GM12865 (cell line): ENCODE measurements around the gene NES.

Experiments used
- DNase-seq: peaks from one replicate; pipeline ENCODE4 v3.0.0; 2010; ENCODE audit warnings: low read depth
- H3K4me3 ChIP-seq: 2 replicates; pipeline ENCODE4 v1.5.1; 2011; ENCODE audit warnings: mild to moderate bottlenecking, low read depth, low read length, control low read depth
- TF ChIP-seq, protein P1 (sequence below): IDR thresholded peaks from 2 replicates; pipeline ENCODE4 v1.5.1; 2011; ENCODE audit warnings: low read length, control low read depth, low read depth, inconsistent platforms; ENCODE audit not compliant: insufficient read depth; ENCODE audit errors: missing control alignments

NES gene

DNA sequence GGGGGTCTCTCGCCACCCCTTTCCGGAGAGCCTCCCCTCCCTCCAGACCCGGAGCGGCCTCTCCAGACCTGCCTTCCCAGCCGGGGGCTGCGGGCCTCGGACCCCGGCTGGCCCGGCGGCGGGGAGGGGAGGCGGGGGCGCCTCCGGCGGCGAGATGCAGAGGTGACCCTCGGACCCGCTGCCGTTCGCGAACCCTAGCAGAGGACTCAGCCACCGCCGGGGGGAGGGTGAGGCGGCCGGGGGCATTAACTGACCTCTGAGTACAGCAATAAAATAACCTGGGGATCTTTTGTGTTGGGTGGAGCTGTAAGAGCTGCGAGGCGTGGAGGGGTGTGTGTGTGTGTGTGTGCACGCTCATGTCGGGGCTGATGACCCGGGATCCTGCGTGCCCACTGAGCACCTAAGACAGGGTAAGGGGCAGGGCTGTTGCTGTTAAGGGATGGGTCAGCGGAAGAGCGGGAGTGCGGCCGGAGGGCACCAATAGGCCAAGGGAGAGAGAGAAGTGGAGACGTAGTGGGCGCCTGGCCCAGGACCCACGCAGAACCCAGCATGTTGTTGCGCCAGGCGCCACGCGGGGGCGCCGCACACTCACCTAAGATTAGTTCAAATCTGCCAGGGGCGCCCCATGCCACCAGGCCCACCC is 51.6 kb downstream of the NES start:
- no peak overlapping the region for H3K4me3 ChIP-seq
- TF ChIP-seq, protein P1, sequence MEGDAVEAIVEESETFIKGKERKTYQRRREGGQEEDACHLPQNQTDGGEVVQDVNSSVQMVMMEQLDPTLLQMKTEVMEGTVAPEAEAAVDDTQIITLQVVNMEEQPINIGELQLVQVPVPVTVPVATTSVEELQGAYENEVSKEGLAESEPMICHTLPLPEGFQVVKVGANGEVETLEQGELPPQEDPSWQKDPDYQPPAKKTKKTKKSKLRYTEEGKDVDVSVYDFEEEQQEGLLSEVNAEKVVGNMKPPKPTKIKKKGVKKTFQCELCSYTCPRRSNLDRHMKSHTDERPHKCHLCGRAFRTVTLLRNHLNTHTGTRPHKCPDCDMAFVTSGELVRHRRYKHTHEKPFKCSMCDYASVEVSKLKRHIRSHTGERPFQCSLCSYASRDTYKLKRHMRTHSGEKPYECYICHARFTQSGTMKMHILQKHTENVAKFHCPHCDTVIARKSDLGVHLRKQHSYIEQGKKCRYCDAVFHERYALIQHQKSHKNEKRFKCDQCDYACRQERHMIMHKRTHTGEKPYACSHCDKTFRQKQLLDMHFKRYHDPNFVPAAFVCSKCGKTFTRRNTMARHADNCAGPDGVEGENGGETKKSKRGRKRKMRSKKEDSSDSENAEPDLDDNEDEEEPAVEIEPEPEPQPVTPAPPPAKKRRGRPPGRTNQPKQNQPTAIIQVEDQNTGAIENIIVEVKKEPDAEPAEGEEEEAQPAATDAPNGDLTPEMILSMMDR = peak; percentile 95
- DNase-seq = peak; percentile 62

DNA sequence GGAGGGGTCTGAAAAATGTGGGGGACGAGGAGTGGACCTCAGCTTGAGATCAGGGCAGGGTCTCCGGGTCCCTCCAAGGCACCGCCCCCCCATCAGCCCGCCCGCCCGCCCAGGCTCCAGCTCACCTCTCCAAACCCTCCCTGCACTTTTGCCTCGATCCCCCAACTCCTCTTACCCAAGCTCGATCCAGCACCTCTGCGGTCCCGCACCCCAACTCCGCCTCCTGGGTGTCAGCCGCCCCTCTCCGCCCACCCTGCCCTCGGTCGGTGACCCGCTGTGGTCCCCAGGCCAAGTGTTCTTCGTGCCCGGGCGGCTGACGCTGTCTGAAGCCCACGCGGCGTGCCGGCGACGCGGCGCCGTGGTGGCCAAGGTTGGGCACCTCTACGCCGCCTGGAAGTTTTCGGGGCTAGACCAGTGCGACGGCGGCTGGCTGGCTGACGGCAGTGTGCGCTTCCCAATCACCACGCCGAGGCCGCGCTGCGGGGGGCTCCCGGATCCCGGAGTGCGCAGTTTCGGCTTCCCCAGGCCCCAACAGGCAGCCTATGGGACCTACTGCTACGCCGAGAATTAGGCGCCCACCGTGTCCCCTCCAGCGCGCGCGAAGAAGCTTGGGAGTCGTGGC is 52.3 kb downstream of the NES start:
- TF ChIP-seq, protein P1 = no peak
- H3K4me3 ChIP-seq = no peak overlapping the region

DNA sequence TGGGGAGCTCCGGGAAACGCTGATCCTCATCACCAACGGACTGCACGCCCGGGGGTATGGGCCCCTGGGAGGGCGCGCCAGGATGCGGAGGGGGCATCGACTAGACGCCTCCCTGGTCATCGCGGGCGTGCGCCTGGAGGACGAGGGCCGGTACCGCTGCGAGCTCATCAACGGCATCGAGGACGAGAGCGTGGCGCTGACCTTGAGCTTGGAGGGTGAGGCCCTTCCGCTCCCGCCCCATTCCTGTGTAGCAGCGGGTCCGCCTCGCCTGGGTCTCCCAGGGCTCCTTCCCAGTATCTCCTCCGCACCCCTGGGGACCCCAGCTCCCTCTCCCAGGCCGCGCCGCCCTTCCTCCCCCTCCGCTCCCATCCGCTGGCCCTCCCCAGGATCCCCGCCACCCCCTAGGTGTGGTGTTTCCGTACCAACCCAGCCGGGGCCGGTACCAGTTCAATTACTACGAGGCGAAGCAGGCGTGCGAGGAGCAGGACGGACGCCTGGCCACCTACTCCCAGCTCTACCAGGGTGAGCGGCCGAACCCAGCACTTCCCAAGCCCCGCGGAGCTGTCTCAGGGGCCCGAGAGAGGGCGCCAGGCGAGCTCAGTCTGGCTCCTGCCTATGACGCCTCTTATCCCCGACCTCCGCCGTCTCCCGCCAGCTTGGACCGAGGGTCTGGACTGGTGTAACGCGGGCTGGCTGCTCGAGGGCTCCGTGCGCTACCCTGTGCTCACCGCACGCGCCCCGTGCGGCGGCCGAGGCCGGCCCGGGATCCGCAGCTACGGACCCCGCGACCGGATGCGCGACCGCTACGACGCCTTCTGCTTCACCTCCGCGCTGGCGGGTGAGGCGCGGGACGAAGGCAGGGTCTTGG is 53.0 kb downstream of the NES start:
- peak; percentile 44 for DNase-seq
- TF ChIP-seq, protein P1 = peak; percentile 45
- H3K4me3 ChIP-seq = no peak overlapping the region; the same call in 1 of the 2 replicates

More for the DNA sequence above, 52.3 kb downstream of the NES start:
- no peak for DNase-seq

DNA sequence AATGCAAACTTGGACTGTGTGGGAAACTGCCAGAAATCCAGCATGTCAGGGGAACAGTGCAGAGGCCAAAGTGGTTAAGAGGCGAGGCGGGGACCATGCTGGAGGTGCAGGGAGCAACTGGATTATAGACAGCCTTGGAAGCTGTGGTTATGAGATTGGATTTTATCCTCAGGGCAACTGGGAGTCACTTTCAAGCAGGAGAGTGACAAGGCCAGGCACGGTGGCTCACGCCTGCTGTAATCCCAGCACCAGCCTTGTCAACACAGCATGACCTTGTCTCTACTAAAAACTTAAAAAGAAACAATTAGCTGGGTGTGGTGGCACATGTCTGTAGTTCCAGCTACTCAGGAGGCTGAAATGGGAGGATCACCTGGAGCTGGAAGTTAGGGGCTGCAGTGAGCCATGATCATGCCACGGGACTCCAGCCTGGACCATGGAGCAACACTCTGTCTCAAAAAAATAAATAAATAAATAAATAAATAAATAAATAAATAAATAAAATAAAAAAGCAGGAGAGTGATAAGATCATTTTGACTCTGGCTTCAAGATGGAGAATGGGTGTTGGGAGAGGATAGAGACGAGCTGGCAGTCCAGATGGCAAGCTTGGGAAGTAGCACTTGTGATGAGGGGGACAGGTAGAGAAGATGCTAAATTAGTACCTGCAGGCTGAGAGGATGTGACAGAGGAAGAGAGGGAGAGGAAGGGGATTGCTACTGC is 54.5 kb downstream of the NES start:
- TF ChIP-seq, protein P1 = no peak
- DNase-seq = no peak
- H3K4me3 ChIP-seq = no peak overlapping the region

DNA sequence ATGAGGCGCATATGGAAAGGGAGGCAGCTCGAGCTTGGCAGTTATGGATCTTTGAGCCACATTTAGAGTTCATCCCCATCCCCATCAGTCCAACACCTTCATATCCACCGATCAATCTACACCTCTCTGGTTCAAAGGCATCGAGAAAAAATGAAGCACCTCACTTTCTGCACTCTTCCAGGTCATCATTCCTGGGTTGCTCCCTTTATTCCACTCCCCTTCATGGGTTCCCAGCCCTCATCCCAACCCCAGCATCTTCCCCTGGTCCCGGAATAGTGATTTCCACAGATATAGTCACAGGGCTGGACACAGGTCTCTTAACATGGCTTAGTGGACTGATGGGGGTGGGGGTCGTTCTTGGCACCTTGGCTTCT is 57.6 kb downstream of the NES start:
- DNase-seq = no peak
- TF ChIP-seq, protein P1 = no peak
- no peak overlapping the region for H3K4me3 ChIP-seq

DNA sequence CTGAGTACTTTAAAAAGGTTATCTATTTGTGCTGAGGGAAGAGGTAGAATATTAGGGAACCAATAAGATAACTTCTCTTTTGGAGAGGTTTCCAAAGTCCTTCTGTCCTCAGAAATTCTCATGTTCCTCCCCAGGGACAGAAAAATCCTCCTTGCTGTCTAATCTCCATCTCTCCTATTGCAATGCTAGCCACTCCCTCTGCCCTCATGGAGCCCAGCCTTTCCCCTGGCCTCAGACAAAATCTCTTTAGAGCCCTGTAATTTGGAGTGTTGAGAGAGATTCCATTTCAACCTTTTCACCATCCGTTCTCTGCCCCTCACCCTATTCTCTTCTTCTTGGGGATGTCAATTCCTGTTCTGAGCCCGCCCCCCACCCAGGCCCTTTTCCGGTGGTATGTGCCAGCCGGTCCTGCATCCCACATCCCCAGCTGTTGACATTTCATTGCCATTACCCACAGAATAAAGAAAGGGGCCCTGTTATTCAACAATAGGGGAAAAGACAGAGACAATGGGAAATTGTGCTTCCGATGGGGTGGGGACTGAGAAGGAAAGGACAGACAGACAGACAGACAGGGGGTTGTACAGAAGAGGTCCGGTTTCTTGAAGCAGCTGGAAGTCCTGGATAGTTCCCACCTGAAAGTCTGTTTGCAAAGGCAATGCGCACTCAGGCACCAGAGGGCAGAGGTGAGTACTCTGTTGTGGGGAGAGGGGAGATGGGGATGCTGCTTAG is 58.2 kb downstream of the NES start, which contains the start of gene HAPLN2:
Gene HAPLN2, plus strand, starts transcription at position 563 of the 729 bp plus-strand sequence. CDS start 4,076 bp downstream, outside the sequence.
- no peak within 1 kb of the TSS for H3K4me3 ChIP-seq
- TF ChIP-seq, protein P1 = peak; percentile 56
- DNase-seq = peak; percentile 29
